Fibroblast of the conjunctiva (primary cell): ENCODE data around the gene ICA1L.
"Not testable (repeated sequence)": the region's sequence is repeated elsewhere in the genome, so short reads cannot be mapped to it uniquely, and the experiment has no call there.

Source experiments
- DNase-seq: peaks from one replicate; pipeline ENCODE4 v3.0.0-alpha.2; 2010; ENCODE audit warnings: low read depth

Gene ICA1L

GRCh38 chr2:202847693-202848524 is 23.7 kb downstream of the ICA1L start:
- no peak for DNase-seq

DNA sequence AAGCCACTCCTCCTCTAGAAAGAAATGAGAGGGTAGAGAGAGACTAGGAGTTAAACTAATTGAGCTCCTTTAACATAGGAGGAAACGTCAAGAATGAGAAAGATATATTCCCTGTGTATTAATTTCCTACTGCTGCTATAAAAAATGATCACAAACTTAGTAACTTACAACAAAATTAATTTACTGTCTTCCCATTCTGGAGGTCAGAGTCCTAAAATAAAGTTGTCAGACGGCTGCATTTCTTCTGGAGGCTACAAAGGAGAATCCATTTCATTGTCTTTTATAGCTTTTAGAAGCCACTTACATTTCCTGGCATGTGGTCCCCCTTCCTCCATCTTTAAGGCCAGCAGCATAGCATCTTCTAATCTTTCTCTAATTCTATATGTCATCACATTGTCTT is 26.9 kb downstream of the ICA1L start:
- no peak for DNase-seq

DNA sequence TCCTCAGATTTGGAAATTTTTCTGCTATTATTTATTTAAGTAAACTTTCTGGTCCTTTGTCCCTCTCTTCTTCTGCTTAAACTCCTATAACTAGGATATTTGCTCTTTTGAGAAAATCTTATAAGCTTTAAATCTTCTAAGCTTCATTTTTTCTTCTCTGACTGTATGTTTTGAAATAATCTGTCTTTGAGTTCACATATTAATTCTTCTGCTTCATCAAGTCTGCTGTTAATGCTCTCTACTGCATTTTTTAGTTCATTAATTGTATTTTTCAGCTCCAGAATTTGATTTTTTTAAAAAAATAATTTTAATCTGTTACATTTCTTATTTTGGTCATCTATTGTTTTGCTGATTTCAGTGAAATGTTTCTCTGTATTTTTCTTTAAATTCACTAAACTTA is 28.9 kb downstream of the ICA1L start:
- no peak for DNase-seq

DNA sequence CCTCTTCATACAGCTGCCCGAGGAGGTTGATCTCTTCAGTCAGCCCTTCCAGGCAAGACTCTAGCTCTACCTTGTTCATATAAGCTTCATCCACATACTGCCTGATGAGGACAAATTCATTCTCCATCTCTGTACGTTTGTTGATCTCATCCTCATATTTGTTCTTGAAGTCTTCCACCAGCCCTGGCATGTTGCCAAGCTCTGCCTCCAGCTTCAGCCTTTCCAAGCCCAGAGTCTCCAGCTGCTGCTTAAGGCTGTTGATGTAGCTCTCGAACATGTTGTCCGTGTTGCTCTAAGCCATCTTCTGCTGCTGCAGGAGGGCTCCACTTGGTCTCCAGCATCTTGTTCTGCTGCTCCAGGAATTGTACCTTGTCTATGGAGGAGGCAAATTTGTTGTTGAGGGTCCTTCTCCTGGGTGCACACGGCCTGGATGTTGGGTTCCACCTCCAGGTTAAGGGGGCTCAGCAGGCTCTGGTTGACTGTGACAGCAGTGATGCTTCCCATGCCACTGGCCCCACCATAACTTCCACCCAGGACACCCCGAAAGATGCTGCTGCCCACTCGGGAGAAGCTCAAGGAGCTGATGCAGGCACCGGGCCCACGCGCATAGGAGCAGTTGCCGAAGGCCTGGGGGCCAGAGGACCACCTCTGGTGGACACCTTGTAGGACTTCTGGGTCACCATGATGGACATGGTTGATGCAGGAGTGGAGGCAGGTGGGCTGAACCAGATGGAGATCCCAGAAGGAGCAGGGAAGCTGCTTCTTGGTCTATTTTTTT is 30.3 kb downstream of the ICA1L start:
- no peak for DNase-seq

DNA sequence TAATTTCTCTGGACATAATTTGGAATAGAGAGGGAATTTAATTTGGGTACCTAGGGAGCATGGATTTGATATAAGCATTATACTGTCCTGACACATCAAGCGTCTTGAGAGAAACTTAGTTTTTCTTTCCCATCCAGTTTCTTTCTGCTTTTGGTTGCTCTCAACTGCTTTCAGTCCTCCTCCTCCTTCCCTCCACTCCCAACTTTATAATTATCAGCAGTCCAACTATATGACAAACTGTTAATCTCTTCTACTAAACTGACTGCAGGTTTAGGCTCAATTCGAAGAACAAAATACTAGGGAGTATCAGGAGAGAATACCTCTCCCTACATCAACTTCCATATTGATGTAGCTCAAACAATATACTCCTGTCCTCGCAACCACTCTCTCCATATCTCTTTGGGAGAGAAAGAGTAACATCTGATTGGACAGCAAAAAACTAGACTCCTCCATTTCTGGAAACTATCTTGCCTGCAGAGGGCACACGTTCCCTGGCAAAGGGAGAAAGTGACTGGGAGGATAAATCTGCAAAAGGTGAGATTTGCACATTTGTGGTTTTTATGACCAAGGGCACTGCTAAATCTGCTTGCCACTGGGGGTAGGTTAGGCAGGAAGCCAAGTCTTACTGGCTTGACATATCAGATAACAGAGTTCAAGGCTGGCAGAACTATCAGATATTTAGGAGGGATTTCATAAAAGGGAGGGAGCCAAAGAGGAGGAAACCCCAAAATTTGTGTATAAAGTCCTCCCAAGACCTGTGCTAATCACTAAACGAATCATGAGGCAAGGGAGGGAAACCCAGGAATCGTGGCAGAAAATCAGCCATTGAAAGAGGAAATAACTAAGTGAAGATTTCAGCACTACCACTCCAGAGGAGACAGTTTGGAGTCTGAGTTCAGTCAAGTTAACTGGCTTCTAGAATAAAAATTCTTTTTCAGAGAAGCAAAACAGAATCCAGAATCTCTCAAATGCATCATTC is 40.0 kb downstream of the ICA1L start:
- DNase-seq: peak; percentile 43

- no peak for DNase-seq
These were observed 46.7 kb downstream of the ICA1L start for GRCh38 chr2:202824901-202825300.

DNA sequence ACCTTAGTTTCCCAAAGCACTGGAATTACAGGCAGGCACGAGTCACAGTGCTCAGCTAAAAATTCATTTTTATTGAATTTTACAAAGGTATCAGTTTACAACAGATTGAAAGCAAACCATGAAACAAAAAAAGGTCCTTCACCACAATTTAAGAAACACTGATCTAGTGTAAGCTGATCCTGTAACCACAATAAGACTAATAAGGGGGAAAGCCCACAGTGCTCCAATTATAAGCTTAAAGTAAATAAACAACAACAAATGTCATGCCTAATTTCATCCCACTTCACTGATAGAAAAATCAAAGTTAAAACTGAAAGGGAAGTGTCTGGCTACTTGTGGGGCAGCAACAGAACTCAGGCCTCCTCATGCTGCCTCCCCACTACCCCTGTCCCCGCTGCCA is 49.2 kb downstream of the ICA1L start:
- DNase-seq: no peak

DNA sequence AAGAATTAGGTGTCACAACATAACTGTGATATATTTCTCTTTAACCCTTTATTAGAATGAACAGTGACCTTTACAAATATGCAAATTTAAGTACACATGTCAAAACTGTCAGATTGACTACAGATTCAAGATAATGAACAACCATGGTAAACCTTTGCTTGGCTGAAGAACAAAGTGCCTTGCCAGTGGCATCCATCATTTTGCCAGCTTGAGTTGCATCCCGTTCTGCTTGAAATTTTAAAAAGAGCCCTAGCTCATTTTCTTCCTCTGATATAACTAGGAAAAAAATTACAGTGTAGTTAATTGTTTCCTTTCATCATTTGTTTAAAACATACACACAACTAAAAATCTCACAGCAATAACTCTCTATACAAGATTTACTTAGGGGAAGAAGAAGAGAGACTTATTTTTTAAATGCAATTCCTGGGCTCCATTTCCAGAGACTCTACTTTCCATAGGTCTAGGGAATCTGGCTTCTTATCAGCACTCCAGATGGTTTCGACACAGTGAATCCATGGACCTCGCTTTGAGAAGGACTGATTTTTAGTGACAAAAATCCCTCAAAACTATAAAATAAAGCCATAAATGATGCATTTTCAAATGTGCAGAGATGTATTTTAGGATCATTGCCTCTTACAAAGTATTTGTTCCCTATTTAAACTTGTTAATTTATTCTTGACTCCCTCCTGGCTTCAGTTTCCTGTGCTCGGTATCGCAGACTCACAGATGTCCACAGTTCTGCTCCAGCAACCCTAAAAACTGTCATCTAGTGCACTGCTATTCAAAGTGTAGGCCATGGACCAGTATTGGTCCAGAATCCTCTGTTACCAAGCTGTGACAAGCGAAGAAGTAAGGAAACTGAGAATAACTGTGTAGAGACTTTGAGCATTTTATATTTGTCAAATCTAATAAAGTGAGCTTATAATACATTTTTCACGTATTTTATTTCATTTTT is 50.1 kb downstream of the ICA1L start:
- DNase-seq: no peak

DNA sequence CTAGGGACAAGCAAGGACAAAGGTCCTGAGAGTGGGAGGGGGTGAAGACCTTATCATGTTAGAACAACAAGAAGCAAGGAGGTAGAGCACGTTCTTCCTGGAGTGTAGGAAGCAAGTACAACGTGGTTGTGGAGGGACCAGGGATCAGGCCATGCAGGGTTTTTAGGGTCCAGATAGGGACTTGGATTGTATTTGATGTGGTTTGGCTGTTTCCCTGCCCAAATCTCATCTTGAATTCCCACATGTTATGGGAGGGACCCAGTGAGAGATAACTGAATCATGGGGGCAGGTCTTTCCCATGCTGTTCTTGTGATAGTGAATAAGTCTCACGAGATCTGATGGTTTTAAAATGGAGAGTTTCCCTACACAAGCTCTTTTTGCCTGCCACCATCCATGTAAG is 53.2 kb downstream of the ICA1L start:
- no peak for DNase-seq

DNA sequence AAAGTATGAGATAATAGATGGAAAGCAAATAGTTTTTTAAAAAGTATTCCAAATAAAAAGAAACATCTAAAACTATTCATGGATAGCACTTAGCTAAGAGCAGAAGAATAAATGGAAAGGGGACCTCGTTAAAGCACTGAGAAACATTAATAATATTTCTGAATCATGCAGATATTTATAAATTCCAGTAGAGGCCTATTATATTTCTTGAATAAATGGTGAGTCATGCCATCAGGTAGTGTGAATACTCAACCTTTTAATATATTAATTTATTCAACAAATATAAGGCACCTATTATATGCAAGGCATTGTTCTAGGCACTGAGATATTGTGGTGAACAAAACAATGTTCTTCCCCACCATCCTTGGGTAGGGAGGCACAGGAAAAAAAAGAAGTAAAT is 53.8 kb downstream of the ICA1L start:
- no peak for DNase-seq

DNA sequence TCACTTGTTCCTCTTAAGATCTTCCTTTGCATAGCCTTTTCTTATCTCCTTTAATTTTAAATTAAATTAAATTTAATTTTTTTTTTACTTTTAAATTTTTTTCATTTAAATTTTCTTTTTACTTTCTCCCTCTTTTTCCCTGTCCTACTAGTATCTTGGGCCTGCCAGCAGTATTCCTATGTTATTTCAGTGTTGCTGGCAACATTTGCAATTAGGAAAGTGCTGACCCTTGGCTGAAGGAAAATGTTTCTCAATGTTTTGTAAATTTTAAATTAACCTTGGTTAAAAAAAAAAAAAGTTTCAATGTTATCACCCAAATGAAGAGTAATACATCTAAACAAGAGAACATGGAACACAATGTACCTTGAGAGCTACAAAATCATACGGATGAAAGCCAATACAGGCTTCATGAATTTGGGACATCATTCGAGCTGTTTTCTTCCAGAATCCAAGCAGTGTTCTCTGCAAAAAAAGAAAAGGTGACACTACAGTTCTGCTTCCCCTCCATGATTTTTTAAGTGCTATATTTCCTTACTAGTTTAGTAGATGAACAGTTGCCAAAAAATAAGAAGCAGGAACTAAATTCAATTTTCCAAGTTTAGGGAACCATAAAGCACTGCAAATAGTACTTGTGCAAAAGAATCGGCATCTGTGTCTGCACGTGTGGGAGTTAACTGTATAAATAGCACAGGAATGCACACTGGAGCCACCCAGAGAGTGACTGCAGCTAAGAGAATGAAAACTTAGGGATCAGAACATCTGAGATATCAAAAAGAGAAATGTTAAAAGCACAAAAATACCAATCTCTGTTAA is 55.8 kb downstream of the ICA1L start:
- DNase-seq: no peak

DNA sequence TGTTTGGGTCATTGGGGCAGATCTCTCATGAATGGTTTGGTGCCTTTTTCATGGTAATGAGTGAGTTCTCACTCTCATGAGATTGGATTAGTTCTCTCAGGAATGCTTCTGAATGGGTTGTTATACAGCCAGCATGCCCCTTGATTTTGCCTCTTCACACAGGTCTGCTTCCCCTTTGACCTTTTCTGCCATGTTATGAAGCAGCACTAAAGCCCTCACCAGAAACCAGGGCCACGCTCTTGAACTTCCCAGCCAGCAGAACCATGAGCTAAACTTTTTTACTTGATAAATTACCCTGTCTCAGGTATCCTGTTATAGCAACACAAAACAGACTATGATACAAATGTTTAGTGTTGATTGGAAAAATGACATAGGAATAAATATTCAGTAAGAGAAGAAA is 57.3 kb downstream of the ICA1L start:
- DNase-seq: no peak

DNA sequence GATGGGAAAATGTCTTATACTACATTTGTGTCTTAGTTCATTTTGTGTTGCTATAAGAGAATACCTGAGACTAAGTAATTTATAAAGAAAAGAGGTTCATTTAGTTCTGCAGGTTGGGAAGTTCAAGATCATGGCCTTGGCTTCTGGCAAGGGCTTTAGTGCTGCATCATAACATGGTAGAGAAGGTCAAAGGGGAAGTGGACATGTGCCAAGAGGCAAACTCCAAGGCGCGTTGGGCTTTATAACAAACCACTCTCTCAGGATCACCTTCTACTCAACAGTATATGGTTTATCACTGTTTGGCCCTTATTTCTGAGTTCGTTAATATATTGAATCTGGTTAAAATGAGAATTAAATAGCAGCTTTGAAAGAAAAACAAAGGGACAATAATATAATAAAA is 58.2 kb downstream of the ICA1L start:
- no peak for DNase-seq

DNA sequence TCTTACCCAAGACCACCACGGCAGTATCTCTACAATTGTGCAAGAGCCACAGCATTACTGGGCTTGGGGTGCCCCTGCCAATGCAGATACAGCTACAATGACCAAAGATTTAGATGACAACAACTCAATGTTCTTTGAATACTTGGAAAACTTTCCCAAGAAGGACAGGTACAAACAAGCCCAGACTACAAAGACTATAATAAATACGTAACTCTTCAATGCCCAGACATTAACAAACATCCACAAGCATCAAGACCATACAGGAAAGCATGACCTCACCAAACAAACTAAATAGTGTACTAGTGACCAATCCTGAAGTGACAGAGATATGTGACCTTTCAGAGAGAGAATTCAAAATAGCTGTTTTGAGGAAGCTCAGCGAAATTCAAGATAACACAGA is 62.8 kb downstream of the ICA1L start:
- no peak for DNase-seq

DNA sequence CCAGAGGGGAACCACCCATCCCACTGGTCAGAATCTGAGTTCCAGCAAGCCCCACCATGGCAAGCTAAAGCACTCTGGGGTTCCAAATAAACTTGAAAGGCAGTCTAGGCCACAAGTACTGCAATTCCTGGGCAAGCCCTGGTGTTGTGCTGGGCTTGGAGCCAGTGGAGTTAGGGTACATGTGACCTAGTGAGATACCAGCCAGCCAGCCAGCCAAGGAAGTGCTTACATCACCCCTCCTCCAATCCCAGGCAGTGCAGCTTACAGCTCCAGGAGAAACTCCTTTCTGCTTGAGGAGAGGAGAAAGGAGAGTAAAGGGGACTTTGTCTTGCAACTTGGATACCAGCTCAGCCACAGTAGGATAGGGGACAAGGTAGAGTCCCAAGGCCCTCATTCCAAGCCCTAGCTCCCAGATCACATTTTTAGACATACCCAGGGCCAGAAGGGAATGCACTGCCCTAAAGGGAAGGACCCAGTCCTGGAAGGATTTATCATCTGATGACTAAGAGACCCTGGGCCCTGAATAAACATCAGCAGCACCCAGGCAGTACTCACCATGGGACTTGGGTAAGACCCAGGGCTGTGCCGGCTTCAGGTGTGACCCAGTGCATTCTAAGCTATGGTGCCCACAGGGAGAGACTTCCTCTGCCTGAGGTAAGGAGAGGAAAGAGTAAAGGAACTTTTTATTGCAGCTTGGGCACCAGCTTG is 64.0 kb downstream of the ICA1L start:
- DNase-seq: peak; percentile 91

DNA sequence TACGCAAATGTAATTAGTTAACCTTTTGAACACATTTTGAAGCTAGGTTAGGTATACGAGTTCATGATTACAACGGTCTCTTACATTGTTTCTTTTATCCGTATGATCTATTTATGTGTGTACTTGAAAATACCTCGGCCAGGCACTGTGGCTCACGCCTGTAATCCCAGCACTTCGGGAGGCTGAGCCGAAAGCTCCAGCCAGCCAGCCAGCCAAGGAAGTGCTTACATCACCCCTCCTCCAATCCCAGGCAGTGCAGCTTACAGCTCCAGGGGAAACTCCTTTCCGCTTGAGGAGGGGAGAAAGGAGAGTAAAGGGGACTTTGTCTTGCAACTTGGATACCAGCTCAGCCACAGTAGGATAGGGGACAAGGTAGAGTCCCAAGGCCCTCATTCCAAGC is 65.7 kb downstream of the ICA1L start:
- DNase-seq: not testable (repeated sequence)

DNA sequence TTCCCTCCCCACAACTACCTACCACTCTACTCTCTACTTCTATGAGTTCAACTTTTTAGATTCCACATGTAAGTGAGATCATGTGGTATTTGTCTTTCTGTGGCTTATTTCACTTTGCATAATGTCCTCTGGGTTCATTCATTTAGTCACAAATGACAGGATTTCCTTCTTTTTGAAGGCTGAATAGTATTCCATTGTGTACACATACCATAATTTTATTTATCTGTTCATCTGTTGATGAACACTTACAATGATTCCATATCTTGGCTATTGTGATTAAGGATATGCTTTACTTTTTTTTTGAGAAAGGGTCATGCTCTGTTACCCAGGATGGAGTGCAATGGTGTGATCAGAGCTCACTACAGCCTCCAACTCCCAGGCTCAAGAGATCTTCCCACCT is 73.6 kb downstream of the ICA1L start:
- DNase-seq: no peak

GRCh38 chr2:202790676-202791075 is 80.9 kb downstream of the ICA1L start:
- DNase-seq: no peak

DNA sequence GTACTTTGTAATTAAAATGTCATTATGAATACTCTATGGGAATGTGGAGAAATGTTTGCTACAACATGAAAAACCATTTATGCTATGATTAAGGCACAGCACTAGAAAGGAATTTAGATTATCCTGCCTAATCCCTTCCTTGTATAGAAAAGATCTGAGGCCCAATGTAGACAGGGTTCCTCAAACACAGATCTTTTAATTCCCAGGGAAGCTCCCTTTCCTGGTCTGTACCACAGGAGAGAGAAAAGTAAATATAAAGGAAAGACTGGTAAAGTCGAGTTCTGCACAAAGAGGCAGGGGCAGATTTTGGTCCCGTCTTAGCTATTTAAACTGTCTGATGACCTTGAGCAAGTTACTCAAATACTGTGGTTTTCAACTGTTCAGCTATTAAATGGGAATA is 84.7 kb downstream of the ICA1L start:
- no peak for DNase-seq
